ENCODE data around the gene TNNT1. TPM values are rescaled to one million over a fixed set of nuclear protein-coding genes. Genes with fewer than 3 reads are reported as not detected.

TNNT1 gene
- total RNA-seq, 1 experiment from 2014 or later = 188 TPM

- peaks cover 3 to 15% of the 10 kb centered on the region in 2 experiments; a peak in 3 of 4 replicates for H3K4me1 ChIP-seq (ENCODE audit: control insufficient read depth in 1 of 2, insufficient read depth in 2 of 2, low read length in 2 of 2)
- no peaks in the 10 kb centered on the region for H3K79me2 ChIP-seq (ENCODE audit: insufficient read depth, low read length)
- CTCF ChIA-PET = no interaction called here
- no peak overlapping the region for H3K4me3 ChIP-seq (replicated peaks in 1 of 2; ENCODE audit: low read depth in 1 of 2, low read length in 2 of 2)
- no peak overlapping the region for H3K27ac ChIP-seq (ENCODE audit: low read depth, low read length)
- no peak overlapping the region for H3K9ac ChIP-seq (ENCODE audit: low read length)
- POLR2A ChIA-PET = no interaction called here
- BruUV-seq (replicated peaks) = no TSS peak
- peaks cover 0 to 8% of the 10 kb centered on the region in 2 experiments; a peak in 1 of 4 replicates for H3K36me3 ChIP-seq (ENCODE audit: control insufficient read depth in 1 of 2, insufficient read depth in 2 of 2, low read length in 2 of 2)
- TF ChIP-seq ATF3 (IDR thresholded peaks at IDR 0.05) (no peak), POLR2A (IDR thresholded peaks at IDR 0.05; ENCODE audit: borderline replicate concordance, extremely low read depth, insufficient read depth, insufficient read length) (no peak), CTCF (IDR thresholded peaks at IDR 0.05 in 2 of 3, conservative IDR thresholded peaks at IDR 0.05 in 1 of 3; ENCODE audit: borderline replicate concordance in 1 of 3, insufficient read depth in 1 of 3, low read depth in 2 of 3, low read length in 2 of 3) (no peak), TCF7L2 (IDR thresholded peaks at IDR 0.05; ENCODE audit: borderline replicate concordance, extremely low read depth, insufficient read depth, insufficient read length) (no peak), POLR2AphosphoS5 (IDR thresholded peaks at IDR 0.05; ENCODE audit: low read depth, low read length) (no peak; the same call in 1 of the 2 replicates), FOSL1 (IDR thresholded peaks at IDR 0.05; ENCODE audit: low read depth) (no peak), CEBPB (IDR thresholded peaks at IDR 0.05; ENCODE audit: low read depth) (no peak), ZFX (IDR thresholded peaks at IDR 0.05) (no peak), ZBTB33 (IDR thresholded peaks at IDR 0.05; ENCODE audit: extremely low read depth, insufficient replicate concordance, low read length) (no peak)
- DNase-seq (ENCODE audit: low read depth, low spot score) (no peak), ATAC-seq (no peak)
- RAD21 ChIA-PET (ENCODE audit: low non-redundant PET in 1 of 2, low total read pairs in 2 of 2, uncharacterized antibody in 2 of 2, unreplicated experiment in 2 of 2) = no interaction called here
- H3K27me3 ChIP-seq (ENCODE audit: insufficient read depth, low read length) = no peaks in the 10 kb centered on the region
- intact Hi-C loops (cut with micrococcal nuclease) = no loop called here
- H3K4me2 ChIP-seq (ENCODE audit: low read length) = no peak overlapping the region
- H4K20me1 ChIP-seq (ENCODE audit: insufficient read depth) = no peaks in the 10 kb centered on the region
- no peaks in the 10 kb centered on the region for H3K9me3 ChIP-seq (ENCODE audit: control insufficient read depth in 1 of 2, insufficient read depth in 1 of 2, low read depth in 1 of 2, low read length in 2 of 2)
- no peak overlapping the region for H2AFZ ChIP-seq (ENCODE audit: low read depth, low read length, poor library complexity, severe bottlenecking)
- no peaks in the 10 kb centered on the region for H3K9me2 ChIP-seq (ENCODE audit: insufficient read depth)
Observed at GRCh38 chr19:55085923-55086715, 62.9 kb downstream of the TNNT1 start.
